ENCODE data around the gene FNIP2. TPM values are rescaled to one million over a fixed set of nuclear protein-coding genes. Genes with fewer than 3 reads are reported as not detected.

FNIP2 gene
- total RNA-seq, 4 donors from 2014 or later: 48.9 to 75.8 (median 63.2) TPM

GRCh38 chr4:158835226-158836001, 66.6 kb downstream of the FNIP2 start:
- Histone ChIP-seq H3K27ac (no peak overlapping the region), H3K9me3 (no peaks in the 10 kb centered on the region), H3K36me3 (peaks cover 0 to 2% of the 10 kb centered on the region in 2 donors), H3K4me3 (replicated peaks in 1 of 3) (no peak overlapping the region), H3K27me3 (no peaks in the 10 kb centered on the region), H3K4me1 (peaks cover 0 to 9% of the 10 kb centered on the region in 2 donors)
- intact Hi-C loops (cut with DNase I): no loop called here
- DNase-seq: no peak
- TF ChIP-seq CTCF (IDR thresholded peaks at IDR 0.05) (no peak), POLR2A (IDR thresholded peaks at IDR 0.05) (no peak)
- 83 to 89% methylated on average over 2 of the region's 2 CpGs for WGBS, 2 donors

- no peak overlapping the region for H3K4me3 ChIP-seq (replicated peaks in 1 of 3)
- WGBS, 2 donors: 93 to 96% methylated on average over 1 of the region's 1 CpG
- H3K4me1 ChIP-seq: peaks cover 0 to 9% of the 10 kb centered on the region in 2 donors
- H3K36me3 ChIP-seq: peaks cover 0 to 2% of the 10 kb centered on the region in 2 donors
- TF ChIP-seq POLR2A (IDR thresholded peaks at IDR 0.05) (no peak), CTCF (IDR thresholded peaks at IDR 0.05) (no peak)
- intact Hi-C loops (cut with DNase I): no loop called here
- no peaks in the 10 kb centered on the region for H3K27me3 ChIP-seq
- no peak overlapping the region for H3K27ac ChIP-seq
- no peaks in the 10 kb centered on the region for H3K9me3 ChIP-seq
- DNase-seq: no peak
Observed at GRCh38 chr4:158836002-158836369, 67.2 kb downstream of the FNIP2 start.

GRCh38 chr4:158836828-158837449, 68.1 kb downstream of the FNIP2 start:
- H3K4me3 ChIP-seq (replicated peaks in 1 of 3): no peak overlapping the region
- H3K27ac ChIP-seq: no peak overlapping the region
- TF ChIP-seq POLR2A (IDR thresholded peaks at IDR 0.05) (no peak), CTCF (IDR thresholded peaks at IDR 0.05) (no peak)
- DNase-seq: no peak
- peaks cover 0 to 9% of the 10 kb centered on the region in 2 donors for H3K4me1 ChIP-seq
- H3K36me3 ChIP-seq: no peaks in the 10 kb centered on the region
- no peaks in the 10 kb centered on the region for H3K27me3 ChIP-seq
- intact Hi-C loops (cut with DNase I): no loop called here
- WGBS, 2 donors: 85 to 94% methylated on average over 4 of the region's 4 CpGs
- H3K9me3 ChIP-seq: no peaks in the 10 kb centered on the region

- intact Hi-C loops (cut with DNase I): no loop called here
- peaks cover 0 to 9% of the 10 kb centered on the region in 2 donors for H3K4me1 ChIP-seq
- no peak overlapping the region for H3K4me3 ChIP-seq (replicated peaks in 1 of 3)
- no peaks in the 10 kb centered on the region for H3K36me3 ChIP-seq
- no peak for TF ChIP-seq CTCF (IDR thresholded peaks at IDR 0.05)
- no peak for TF ChIP-seq POLR2A (IDR thresholded peaks at IDR 0.05)
- no peak overlapping the region for H3K27ac ChIP-seq
- no peaks in the 10 kb centered on the region for H3K9me3 ChIP-seq
- no peaks in the 10 kb centered on the region for H3K27me3 ChIP-seq
- DNase-seq: no peak
- 97 to 100% methylated on average over 2 of the region's 2 CpGs for WGBS, 2 donors
Observed at GRCh38 chr4:158837527-158838141, 68.8 kb downstream of the FNIP2 start.

- no peak for DNase-seq
- H3K36me3 ChIP-seq: no peaks in the 10 kb centered on the region
- WGBS, 2 donors: 97% methylated on average over 4 of the region's 4 CpGs
- intact Hi-C loops (cut with DNase I): loop anchor here (10.0 kb wide), 1 partner anchor 65 kb away; no protein-coding TSS in a partner anchor
- H3K27me3 ChIP-seq: no peaks in the 10 kb centered on the region
- no peak overlapping the region for H3K4me3 ChIP-seq (replicated peaks in 1 of 3)
- H3K9me3 ChIP-seq: no peaks in the 10 kb centered on the region
- H3K27ac ChIP-seq: no peak overlapping the region
- H3K4me1 ChIP-seq: no peaks in the 10 kb centered on the region
- TF ChIP-seq POLR2A (IDR thresholded peaks at IDR 0.05) (no peak), CTCF (IDR thresholded peaks at IDR 0.05) (no peak)
Observed at GRCh38 chr4:158840131-158840530, 71.3 kb downstream of the FNIP2 start.
